ENCODE data around the gene MYO9B. TPM values are rescaled to one million over a fixed set of nuclear protein-coding genes. Genes with fewer than 3 reads are reported as not detected.

Gene MYO9B
- total and polyA plus RNA-seq, 9 of the 15 experiments (the other 6 are each of a cell fraction or from before 2014, with no cell fraction given), result 2.4 to 77.6 (median 23.0) TPM

DNA sequence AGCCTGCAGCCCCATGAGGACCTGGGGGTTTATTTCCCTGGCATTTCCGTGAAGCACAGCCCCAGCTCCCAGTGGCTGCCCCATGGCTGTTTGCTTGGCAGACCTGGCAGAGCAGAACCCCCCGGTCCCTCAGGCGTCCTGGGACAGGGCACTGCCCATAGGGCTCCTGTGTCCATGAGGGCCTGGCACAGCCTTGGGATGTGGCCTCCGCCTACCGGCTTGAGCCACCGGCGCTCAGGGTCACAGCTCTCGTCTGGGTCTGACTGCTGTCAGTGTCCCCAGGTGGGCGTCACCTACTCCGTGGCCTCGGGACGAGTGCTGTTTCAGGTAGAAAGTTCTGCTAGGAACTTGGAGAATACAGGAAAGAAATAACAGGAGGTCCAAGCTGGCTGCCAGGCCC lies 52.8 kb downstream of the MYO9B start:
- intact Hi-C loops (cut with micrococcal nuclease) (no loop called here), in situ Hi-C loops (cut with MboI) (no loop called here)
- H3K4me2 ChIP-seq (ENCODE audit: insufficient read depth, low read length), result no peak overlapping the region
- H3K9me3 ChIP-seq (replicated peaks; ENCODE audit: control insufficient read depth, insufficient read depth, low read depth, low read length), result no peaks in the 10 kb centered on the region
- CTCF ChIA-PET (ENCODE audit: low intra/inter-chr PET ratio), result no interaction called here
- no peak overlapping the region for H3K4me3 ChIP-seq
- BruUV-seq (replicated peaks), result no TSS peak
- POLR2A ChIA-PET, result interaction anchor here (0.7 kb wide), 1 partner anchor 20 kb away, joined by 3 read pairs; no protein-coding TSS in a partner anchor
- H4K20me1 ChIP-seq (replicated peaks; ENCODE audit: control insufficient read depth, insufficient read depth, low read length), result peaks cover 4% of the 10 kb centered on the region; the same call in 1 of the 2 replicates
- ATAC-seq (no peak), FAIRE-seq (no peak), DNase-seq (ENCODE audit: extremely low read depth in 1 of 4, low spot score in 3 of 4) (no peak)
- peaks cover 4% of the 10 kb centered on the region for H3K9me1 ChIP-seq (ENCODE audit: control insufficient read depth, insufficient read depth, low read length)
- no peak overlapping the region for H2AFZ ChIP-seq (ENCODE audit: low read depth, low read length)
- TF ChIP-seq ZNF830 (CRISPR knock-in tag; IDR thresholded peaks at IDR 0.05), result no peak
- no peak for TF ChIP-seq ZBTB1 (CRISPR knock-in tag; IDR thresholded peaks at IDR 0.05; ENCODE audit: borderline replicate concordance, low read depth)
- no peak for TF ChIP-seq ESRRB (CRISPR knock-in tag; IDR thresholded peaks at IDR 0.05; ENCODE audit: borderline replicate concordance)
- no peak for TF ChIP-seq ILK (tag; IDR thresholded peaks at IDR 0.05; ENCODE audit: borderline replicate concordance, low read depth)
- no peak for TF ChIP-seq LEF1 (IDR thresholded peaks at IDR 0.05)
- no peak for TF ChIP-seq CBX5 (IDR thresholded peaks at IDR 0.05; ENCODE audit: borderline replicate concordance, low read depth)
- no peak for TF ChIP-seq GABPA (tag; conservative IDR thresholded peaks at IDR 0.05; ENCODE audit: low read depth)
- no peaks in the 10 kb centered on the region for H3K79me2 ChIP-seq (ENCODE audit: control insufficient read depth, insufficient read depth, low read length)
- H3K4me1 ChIP-seq (replicated peaks in 1 of 2; ENCODE audit: control insufficient read depth in 2 of 2, insufficient read depth in 2 of 2, low read length in 2 of 2), result peaks cover 0 to 8% of the 10 kb centered on the region in 2 experiments; a peak in 2 of 5 replicates
- H3K9ac ChIP-seq (ENCODE audit: insufficient read depth in 1 of 2, low read depth in 2 of 2, low read length in 2 of 2), result peak overlapping the region in 1 of 2 experiments; percentile 79; a peak in 2 of 4 replicates
- no peak overlapping the region for H3K27ac ChIP-seq (ENCODE audit: extremely low read depth, low read depth, low read length)
- no peaks in the 10 kb centered on the region for H3K36me3 ChIP-seq (ENCODE audit: control insufficient read depth, insufficient read depth, low read length)
- WGBS (ENCODE audit: insufficient coverage, low coverage, missing lambda C conversion rate), result 84% methylated on average over 10 of the region's 12 CpGs
- no peaks in the 10 kb centered on the region for H3K27me3 ChIP-seq (ENCODE audit: control insufficient read depth in 2 of 2, insufficient read depth in 2 of 2, low read length in 2 of 2)
